Motor neuron (in vitro differentiated cells): ENCODE results near the gene TMEM178B. TPM values are rescaled to one million over a fixed set of nuclear protein-coding genes. Genes with fewer than 3 reads are reported as not detected.
A peak's percentile ranks its signal among the peaks of the same experiment; 100 is the strongest.
"Not testable (repeated sequence)": the region's sequence is repeated elsewhere in the genome, so short reads cannot be mapped to it uniquely, and the experiment has no call there.

Experiments
- ATAC-seq, 8 experiments: fragments of 200-7000 bp; cut with Tn5 transposase; replicated peaks in 6 of 8; 2 replicates each; pipeline ENCODE4 v1.8.0; 2021; ENCODE audit warnings: mild to moderate bottlenecking in 8 of 8, moderate library complexity in 8 of 8
- H3K27ac ChIP-seq, 2 donors: fragments of 250-450 bp; sonication (Bioruptor Pico); 2 replicates each; pipeline ENCODE4 v1.9.0; 2021; ENCODE audit warnings: antibody characterized with exemption in 2 of 2, mild to moderate bottlenecking in 2 of 2, moderate library complexity in 1 of 2
- H3K4me1 ChIP-seq, 2 donors: fragments of 250-450 bp; sonication (Bioruptor Pico); replicated peaks in 1 of 2; 2 replicates each; pipeline ENCODE4 v1.6.1; 2021; ENCODE audit warnings: antibody characterized with exemption in 2 of 2, mild to moderate bottlenecking in 2 of 2, moderate library complexity in 1 of 2
- H3K4me3 ChIP-seq, 5 donors: fragments of 250-450 bp; sonication (Bioruptor Pico); 2 replicates each; pipeline ENCODE4 v1.9.0; 2021; ENCODE audit warnings: antibody characterized with exemption in 5 of 5, mild to moderate bottlenecking in 5 of 5, moderate library complexity in 4 of 5
- WGBS, 10 experiments: fragments of 450-650 bp; shearing (Covaris generic); methylation state at CpG; one replicate each; pipeline ENCODE4 v1.0.0; 2022; 5-methylcytosine and 5-hydroxymethylcytosine counted together
- in situ Hi-C, 9 experiments: fragments of 400-800 bp; cut with MboI; loops; one replicate each; pipeline ENCODE4 v1.15.0; 2021; ENCODE audit warnings: low sequenced_read_pairs in 9 of 9, low pct_unique_long_range_greater_than_20kb in 2 of 9; ENCODE audit not compliant: unreplicated experiment in 9 of 9
- total RNA-seq, 8 experiments: library from RNA; unstranded; fragments of 300-600 nt; gene quantifications; 2 replicates each; pipeline versions ENCODE4 v1.2.3 to v1.2.4, GENCODE V29; 2022

TMEM178B gene
- total RNA-seq, 8 experiments from 2014 or later, result 0.56 to 29.8 (median 17.1) TPM

- 0 to 31% (median 13%) methylated on average over 2 to 6 of the region's 6 CpGs for WGBS, 10 experiments
- Histone ChIP-seq H3K4me1 (peaks cover 47% of the 10 kb centered on the region in 2 donors), H3K27ac (peak overlapping the region in 1 of 2 donors; percentile 11), H3K4me3 (no peak overlapping the region)
- ATAC-seq, result peak in 5 of 8 experiments; percentile 24 to 86 (median 77)
- in situ Hi-C loops, result no loop called here
These were observed 292.3 kb downstream of the TMEM178B start for GRCh38 chr7:141366091-141366621.

- no peak overlapping the region for H3K27ac ChIP-seq
- no peak overlapping the region for H3K4me3 ChIP-seq
- H3K4me1 ChIP-seq, result peaks cover 29 to 33% of the 10 kb centered on the region in 2 donors
- ATAC-seq, result peak in 1 of 8 experiments; percentile 69
- in situ Hi-C loops, result no loop called here
- WGBS, 10 experiments, result 0 to 100% (median 59%) methylated on average over 1 to 4 of the region's 4 CpGs; no CpG with 5 or more reads in 1 of the 10 experiments
These were observed 295.6 kb downstream of the TMEM178B start for GRCh38 chr7:141369422-141369821.

DNA sequence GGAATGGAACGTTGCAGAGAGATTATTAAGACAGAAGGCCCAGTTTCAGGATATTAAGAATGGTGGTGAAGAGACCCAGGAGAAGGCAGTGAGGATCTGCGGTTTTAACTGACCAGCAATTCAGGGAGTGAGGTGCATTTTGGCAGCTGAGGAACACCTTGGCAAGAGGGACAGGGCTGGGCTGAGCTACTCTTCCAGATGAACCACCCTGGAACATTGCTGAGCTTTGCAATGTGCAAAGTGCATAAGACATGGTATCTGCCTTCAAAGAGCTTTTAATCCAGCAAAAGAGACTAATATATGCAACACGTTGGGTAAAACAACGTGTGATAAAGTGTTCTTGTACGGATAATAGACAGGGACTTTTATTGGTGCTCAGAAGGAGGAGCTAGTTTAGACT, 296.3 kb downstream of the TMEM178B start:
- H3K4me1 ChIP-seq, result peaks cover 29 to 33% of the 10 kb centered on the region in 2 donors
- no peak overlapping the region for H3K27ac ChIP-seq
- 0 to 100% (median 75%) methylated on average over 1 to 5 of the region's 5 CpGs; no CpG with 5 or more reads in 1 of the 10 experiments for WGBS, 10 experiments
- peak in 2 of 8 experiments; percentile 37 to 53 for ATAC-seq
- H3K4me3 ChIP-seq, result no peak overlapping the region
- in situ Hi-C loops, result no loop called here

DNA sequence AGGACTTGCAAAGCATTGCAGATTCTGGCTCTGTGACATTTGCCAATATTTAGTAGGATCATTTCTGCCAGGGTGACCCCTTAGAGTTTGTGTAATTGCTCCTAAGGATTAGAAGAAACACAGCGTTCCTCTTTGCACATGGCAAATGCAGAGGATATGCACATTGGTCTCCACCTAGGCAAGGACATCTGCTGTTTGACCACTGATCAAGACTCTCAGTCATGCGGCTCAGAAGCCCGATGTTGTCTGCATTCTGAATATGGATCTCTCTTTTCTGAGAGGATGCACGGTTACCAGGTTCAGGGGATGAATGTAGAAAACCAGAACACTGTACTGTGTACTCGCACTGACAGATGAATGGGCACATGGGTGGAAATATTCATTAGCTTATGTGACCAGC, 296.8 kb downstream of the TMEM178B start:
- 6 to 90% (median 44%) methylated on average over 1 to 5 of the region's 5 CpGs; no CpG with 5 or more reads in 4 of the 10 experiments for WGBS, 10 experiments
- ATAC-seq, result peak in 3 of 8 experiments; percentile 61 to 87 (median 78)
- no peak overlapping the region for H3K27ac ChIP-seq
- in situ Hi-C loops, result no loop called here
- H3K4me3 ChIP-seq, result no peak overlapping the region
- H3K4me1 ChIP-seq, result peaks cover 24 to 30% of the 10 kb centered on the region in 2 donors

GRCh38 chr7:141374425-141374824, 300.6 kb downstream of the TMEM178B start:
- Histone ChIP-seq H3K4me3 (no peak overlapping the region), H3K27ac (no peak overlapping the region), H3K4me1 (peaks cover 0 to 8% of the 10 kb centered on the region in 2 donors)
- in situ Hi-C loops, result no loop called here
- ATAC-seq, result no peak
- WGBS, 10 experiments, result 19 to 100% (median 75%) methylated on average over 2 to 8 of the region's 9 CpGs; no CpG with 5 or more reads in 2 of the 10 experiments

- WGBS, 10 experiments, result 0 to 92% (median 67%) methylated on average over 1 to 2 of the region's 2 CpGs; no CpG with 5 or more reads in 1 of the 10 experiments
- H3K27ac ChIP-seq, result no peak overlapping the region
- in situ Hi-C loops, result no loop called here
These were observed 301.6 kb downstream of the TMEM178B start for GRCh38 chr7:141375442-141375841.

GRCh38 chr7:141377906-141378305, 304.0 kb downstream of the TMEM178B start:
- WGBS, 10 experiments, result 0 to 81% (median 47%) methylated on average over 2 to 4 of the region's 4 CpGs
- in situ Hi-C loops, result no loop called here
- Histone ChIP-seq H3K4me3 (no peak overlapping the region), H3K4me1 (peaks cover 0 to 8% of the 10 kb centered on the region in 2 donors), H3K27ac (no peak overlapping the region)
- ATAC-seq, result peak in 5 of 8 experiments; percentile 34 to 74 (median 52)

More at GRCh38 chr7:141375442-141375841, 301.6 kb downstream of the TMEM178B start:
- peaks cover 0 to 8% of the 10 kb centered on the region in 2 donors for H3K4me1 ChIP-seq
- ATAC-seq, result no peak
- no peak overlapping the region for H3K4me3 ChIP-seq

- in situ Hi-C loops, result no loop called here
- 33 to 100% (median 85%) methylated on average over 1 to 2 of the region's 2 CpGs; no CpG with 5 or more reads in 4 of the 10 experiments for WGBS, 10 experiments
- Histone ChIP-seq H3K4me3 (no peak overlapping the region), H3K27ac (no peak overlapping the region), H3K4me1 (peaks cover 0 to 8% of the 10 kb centered on the region in 2 donors)
- peak in 1 of 8 experiments; percentile 3 for ATAC-seq
These were observed 304.5 kb downstream of the TMEM178B start for GRCh38 chr7:141378405-141378804.

- peak in 1 of 8 experiments; percentile 44 for ATAC-seq
- 0 to 100% (median 67%) methylated on average over 1 to 3 of the region's 3 CpGs; no CpG with 5 or more reads in 1 of the 10 experiments for WGBS, 10 experiments
- no peak overlapping the region for H3K27ac ChIP-seq
- H3K4me1 ChIP-seq, result peaks cover 0 to 8% of the 10 kb centered on the region in 2 donors
- no peak overlapping the region for H3K4me3 ChIP-seq
- in situ Hi-C loops, result no loop called here
These were observed 308.0 kb downstream of the TMEM178B start for GRCh38 chr7:141381794-141382427.

- WGBS, 10 experiments, result 20% methylated on average over 1 of the region's 3 CpGs; no CpG with 5 or more reads in 9 of the 10 experiments
- ATAC-seq, in situ Hi-C loops: not testable (repeated sequence)
These were observed 309.5 kb downstream of the TMEM178B start for GRCh38 chr7:141383356-141383755.

DNA sequence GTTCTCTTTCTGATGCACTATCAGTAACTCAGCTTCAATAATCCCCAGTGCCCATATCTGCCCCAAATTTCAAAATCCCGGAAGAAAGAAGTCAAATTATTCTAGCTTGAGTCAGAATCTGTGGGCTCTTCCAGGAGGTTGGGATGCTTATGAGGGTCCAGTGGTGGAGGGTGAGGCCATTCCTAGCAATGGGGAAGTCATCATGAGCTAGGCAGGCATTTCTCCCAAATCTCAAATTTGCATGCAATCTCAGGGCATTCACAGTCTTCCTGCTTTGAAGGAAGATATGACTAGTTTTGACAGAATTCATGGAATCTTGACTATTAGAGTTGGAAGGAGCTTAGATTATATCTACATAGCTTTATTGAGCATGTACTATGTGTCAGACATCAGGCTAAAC, 313.0 kb downstream of the TMEM178B start:
- no peak overlapping the region for H3K27ac ChIP-seq
- in situ Hi-C loops, result no loop called here
- H3K4me3 ChIP-seq, result no peak overlapping the region
- H3K4me1 ChIP-seq, result peaks cover 23 to 27% of the 10 kb centered on the region in 2 donors
- ATAC-seq, result no peak
- 22 to 100% (median 100%) methylated on average over 1 of the region's 1 CpG; no CpG with 5 or more reads in 5 of the 10 experiments for WGBS, 10 experiments

More at GRCh38 chr7:141383356-141383755, 309.5 kb downstream of the TMEM178B start:
- not testable (repeated sequence) for H3K27ac ChIP-seq, H3K4me3 ChIP-seq, H3K4me1 ChIP-seq

- in situ Hi-C loops, result no loop called here
- peaks cover 23 to 27% of the 10 kb centered on the region in 2 donors for H3K4me1 ChIP-seq
- 0 to 100% (median 94%) methylated on average over 1 to 14 of the region's 14 CpGs; no CpG with 5 or more reads in 2 of the 10 experiments for WGBS, 10 experiments
- no peak overlapping the region for H3K27ac ChIP-seq
- no peak for ATAC-seq
- no peak overlapping the region for H3K4me3 ChIP-seq
These were observed 313.8 kb downstream of the TMEM178B start for GRCh38 chr7:141387521-141388217.
